ENCODE results near the gene FNBP1. TPM values are rescaled to one million over a fixed set of nuclear protein-coding genes. Genes with fewer than 3 reads are reported as not detected.
"Not testable (repeated sequence)": the region's sequence is repeated elsewhere in the genome, so short reads cannot be mapped to it uniquely, and the experiment has no call there.

The FNBP1 gene
- total and polyA plus RNA-seq, 4 donors = 16.0 to 94.3 (median 29.5) TPM

DNA sequence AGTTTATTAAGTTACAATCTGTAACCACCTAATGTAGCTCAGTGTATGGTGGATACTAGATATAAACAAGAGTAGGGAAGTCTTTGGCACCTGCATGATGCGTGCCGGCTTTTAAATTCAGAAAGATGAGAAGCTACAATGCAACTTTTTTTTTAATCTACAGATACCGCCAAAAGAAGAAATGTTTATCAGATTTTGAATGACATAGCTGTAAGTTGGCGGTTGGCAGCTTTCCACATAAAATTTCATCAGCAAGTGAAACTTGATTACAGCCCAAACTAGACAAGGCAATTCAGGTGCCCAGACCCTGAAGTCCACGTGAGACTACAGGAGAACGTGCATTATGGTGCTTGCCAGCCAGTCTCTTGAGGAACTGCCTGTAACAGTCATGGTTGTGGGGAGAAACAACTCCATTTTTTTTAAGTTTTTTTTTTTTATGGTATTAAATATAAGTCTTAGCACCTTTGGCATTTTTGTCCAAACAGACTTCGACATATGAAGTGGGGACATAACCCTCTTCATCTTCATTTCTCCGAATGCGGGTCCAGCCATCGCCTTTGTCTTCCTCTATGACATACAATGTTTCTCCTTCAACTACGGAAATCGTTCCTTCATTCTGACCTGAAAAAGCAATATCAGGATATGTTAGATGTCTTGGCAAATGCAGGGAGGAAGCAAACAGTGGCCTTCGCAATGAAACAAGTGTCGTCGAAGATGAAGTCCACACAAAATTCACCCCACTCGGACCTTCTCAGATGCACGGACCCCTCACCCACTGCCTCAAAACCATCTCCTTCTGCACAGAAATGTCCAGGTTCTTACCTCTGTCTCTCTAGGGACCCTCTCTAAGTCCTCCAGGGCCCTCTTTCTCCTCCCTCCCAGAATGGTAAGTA lies 147.4 kb downstream of the FNBP1 start:
- Histone ChIP-seq H3K4me1 (ENCODE audit: control insufficient read depth in 5 of 5, insufficient read depth in 5 of 5, low read length in 5 of 5) (peaks cover 0 to 20% (median 0%) of the 10 kb centered on the region in 5 donors), H3K27me3 (ENCODE audit: control insufficient read depth in 3 of 3, insufficient read depth in 3 of 3, low read length in 2 of 3) (no peaks in the 10 kb centered on the region), H3K36me3 (ENCODE audit: control insufficient read depth in 4 of 4, insufficient read depth in 4 of 4, low read length in 4 of 4) (peaks cover 9 to 14% (median 13%) of the 10 kb centered on the region in 4 donors), H3K27ac (ENCODE audit: low read depth in 1 of 2, low read length in 1 of 2) (no peak overlapping the region), H3K9ac (ENCODE audit: insufficient read depth in 1 of 2, low read length in 2 of 2) (no peak overlapping the region), H3K4me3 (no peak overlapping the region), H3K9me3 (ENCODE audit: control insufficient read depth in 4 of 4, insufficient read depth in 3 of 4, low read length in 3 of 4) (no peaks in the 10 kb centered on the region)
- 67 to 86% methylated on average over 17 of the region's 17 CpGs for WGBS, 2 donors
- DNase-seq = no peak
- no peak for ATAC-seq (ENCODE audit: insufficient read depth, low FRiP score)
- TF ChIP-seq CTCF (IDR thresholded peaks at IDR 0.05; ENCODE audit: control extremely low read depth, extremely low read depth) = no peak

GRCh38 chr9:129894120-129894823 lies 148.7 kb downstream of the FNBP1 start:
- H3K4me3 ChIP-seq = no peak overlapping the region
- H3K27me3 ChIP-seq (ENCODE audit: control insufficient read depth in 3 of 3, insufficient read depth in 3 of 3, low read length in 2 of 3) = no peaks in the 10 kb centered on the region
- DNase-seq = no peak
- H3K9ac ChIP-seq (ENCODE audit: insufficient read depth in 1 of 2, low read length in 2 of 2) = no peak overlapping the region
- H3K9me3 ChIP-seq (ENCODE audit: control insufficient read depth in 4 of 4, insufficient read depth in 3 of 4, low read length in 3 of 4) = no peaks in the 10 kb centered on the region
- H3K27ac ChIP-seq (ENCODE audit: low read depth in 1 of 2, low read length in 1 of 2) = no peak overlapping the region
- no peak for TF ChIP-seq CTCF (IDR thresholded peaks at IDR 0.05; ENCODE audit: control extremely low read depth, extremely low read depth)
- H3K36me3 ChIP-seq (ENCODE audit: control insufficient read depth in 4 of 4, insufficient read depth in 4 of 4, low read length in 4 of 4) = peaks cover 5 to 18% (median 7%) of the 10 kb centered on the region in 4 donors
- ATAC-seq (ENCODE audit: insufficient read depth, low FRiP score) = no peak
- peaks cover 0 to 20% (median 0%) of the 10 kb centered on the region in 5 donors for H3K4me1 ChIP-seq (ENCODE audit: control insufficient read depth in 5 of 5, insufficient read depth in 5 of 5, low read length in 5 of 5)
- 85 to 93% methylated on average over 9 of the region's 9 CpGs for WGBS, 2 donors

DNA sequence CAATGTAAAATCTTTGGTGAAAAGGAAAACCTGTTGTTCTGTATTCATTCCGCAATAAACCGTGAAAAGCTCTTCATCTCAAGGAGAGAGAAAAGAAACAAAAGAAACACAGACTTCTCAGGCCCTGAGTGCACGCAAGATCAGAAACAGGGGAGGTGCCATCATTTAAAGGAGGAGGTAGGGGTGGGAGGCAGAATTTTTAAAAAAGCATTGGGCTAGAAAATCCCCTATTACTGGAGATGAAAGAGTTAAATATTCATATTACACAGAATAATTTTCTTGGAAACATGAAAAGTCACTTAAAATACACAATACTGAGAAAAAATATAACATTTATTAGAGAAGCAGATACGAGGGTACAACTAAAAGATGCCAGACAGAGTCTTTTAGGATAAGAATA lies 151.4 kb downstream of the FNBP1 start:
- ATAC-seq (ENCODE audit: insufficient read depth, low FRiP score) (no peak), DNase-seq (no peak)
- Histone ChIP-seq H3K27ac (ENCODE audit: low read depth in 1 of 2, low read length in 1 of 2) (no peak overlapping the region), H3K4me3 (no peak overlapping the region), H3K9me3 (ENCODE audit: control insufficient read depth in 4 of 4, insufficient read depth in 3 of 4, low read length in 3 of 4) (no peaks in the 10 kb centered on the region), H3K9ac (ENCODE audit: insufficient read depth in 1 of 2, low read length in 2 of 2) (no peak overlapping the region), H3K4me1 (ENCODE audit: control insufficient read depth in 5 of 5, insufficient read depth in 5 of 5, low read length in 5 of 5) (peaks cover 0 to 22% (median 0%) of the 10 kb centered on the region in 5 donors), H3K36me3 (ENCODE audit: control insufficient read depth in 4 of 4, insufficient read depth in 4 of 4, low read length in 4 of 4) (peaks cover 2 to 12% (median 7%) of the 10 kb centered on the region in 4 donors), H3K27me3 (ENCODE audit: control insufficient read depth in 3 of 3, insufficient read depth in 3 of 3, low read length in 2 of 3) (no peaks in the 10 kb centered on the region)
- no peak for TF ChIP-seq CTCF (IDR thresholded peaks at IDR 0.05; ENCODE audit: control extremely low read depth, extremely low read depth)
- WGBS, 2 donors = 62 to 77% methylated on average over 4 of the region's 4 CpGs

DNA sequence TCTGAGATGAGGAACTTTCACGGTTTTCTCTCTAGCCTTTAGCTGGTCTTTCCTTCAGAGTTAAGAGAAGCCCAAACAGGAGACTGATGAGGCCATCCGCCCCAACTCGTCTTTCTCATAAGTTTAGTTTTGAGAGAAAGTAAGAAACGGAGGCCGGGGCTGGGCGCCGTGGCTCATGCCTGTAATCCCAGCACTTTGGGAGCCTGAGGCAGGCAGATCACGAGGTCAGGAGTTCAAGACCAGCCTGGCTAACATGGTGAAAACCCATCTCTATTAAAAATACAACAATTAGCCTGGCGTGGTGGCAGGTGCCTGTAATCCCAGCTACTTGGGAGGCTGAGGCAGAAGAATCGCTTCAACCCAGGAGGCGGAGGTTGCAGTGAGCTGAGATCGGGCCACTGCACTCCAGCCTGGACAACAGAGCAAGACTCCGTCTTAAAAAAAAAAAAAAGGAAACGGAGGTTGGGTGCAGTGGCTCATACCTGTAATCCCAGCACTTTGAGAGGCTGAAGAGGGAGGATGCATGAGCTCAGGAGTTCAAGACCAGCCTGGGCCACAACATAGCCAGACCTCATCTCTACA lies 152.2 kb downstream of the FNBP1 start:
- not testable (repeated sequence) for H3K4me3 ChIP-seq; DNase-seq; ATAC-seq (ENCODE audit: insufficient read depth, low FRiP score); H3K27me3 ChIP-seq (ENCODE audit: control insufficient read depth in 3 of 3, insufficient read depth in 3 of 3, low read length in 2 of 3); H3K9me3 ChIP-seq (ENCODE audit: control insufficient read depth in 4 of 4, insufficient read depth in 3 of 4, low read length in 3 of 4); H3K9ac ChIP-seq (ENCODE audit: insufficient read depth in 1 of 2, low read length in 2 of 2); H3K27ac ChIP-seq (ENCODE audit: low read depth in 1 of 2, low read length in 1 of 2)
- H3K4me1 ChIP-seq (ENCODE audit: control insufficient read depth in 5 of 5, insufficient read depth in 5 of 5, low read length in 5 of 5) = peaks cover 0 to 27% (median 3%) of the 10 kb centered on the region in 5 donors
- 56 to 73% methylated on average over 12 to 14 of the region's 14 CpGs for WGBS, 2 donors
- H3K36me3 ChIP-seq (ENCODE audit: control insufficient read depth in 4 of 4, insufficient read depth in 4 of 4, low read length in 4 of 4) = peaks cover 2 to 12% (median 4%) of the 10 kb centered on the region in 4 donors
